HepG2 (cell line): ENCODE data around the gene TSHZ2. TPM values are rescaled to one million over a fixed set of nuclear protein-coding genes. Genes with fewer than 3 reads are reported as not detected.

ENCODE experiments used
- ATF6 ChIP-seq: sonication (generic); formaldehyde crosslinking; conservative IDR thresholded peaks from 2 replicates; pipeline ENCODE4 v1.4.0; 2020; ENCODE audit warnings: missing genetic modification reagents
- ATRX ChIP-seq: sonication (generic); formaldehyde crosslinking; IDR thresholded peaks from 2 replicates; pipeline ENCODE4 v1.4.0; 2020; ENCODE audit warnings: missing genetic modification reagents, borderline replicate concordance
- CSRNP1 ChIP-seq: sonication (generic); formaldehyde crosslinking; IDR thresholded peaks from 2 replicates; pipeline ENCODE4 v1.8.1; 2023; ENCODE audit warnings: mild to moderate bottlenecking, missing genetic modification reagents
- GATAD2A ChIP-seq: IDR thresholded peaks from 2 replicates; pipeline ENCODE4 v1.6.1; 2016
- HMGXB3 ChIP-seq: sonication (generic); formaldehyde crosslinking; IDR thresholded peaks from 2 replicates; pipeline ENCODE4 v1.4.0; 2020; ENCODE audit warnings: missing genetic modification reagents, borderline replicate concordance
- HMGXB4 ChIP-seq, 2 experiments: sonication (generic) in 1 of 2; formaldehyde crosslinking in 1 of 2; IDR thresholded peaks; 2 replicates each; pipeline versions ENCODE4 v1.4.0 to v1.6.1; 2018 to 2020; ENCODE audit warnings: missing genetic modification reagents in 2 of 2, borderline replicate concordance in 1 of 2, low read depth in 1 of 2, mild to moderate bottlenecking in 1 of 2, missing biosample characterization in 1 of 2
- JUNB ChIP-seq: sonication (generic); formaldehyde crosslinking; IDR thresholded peaks from 2 replicates; pipeline ENCODE4 v1.8.0; 2022; ENCODE audit warnings: missing genetic modification reagents, mild to moderate bottlenecking, borderline replicate concordance
- NAIF1 ChIP-seq: sonication (generic); formaldehyde crosslinking; IDR thresholded peaks from 2 replicates; pipeline ENCODE4 v1.5.0; 2020; ENCODE audit warnings: mild to moderate bottlenecking, missing genetic modification reagents, borderline replicate concordance
- POGZ ChIP-seq: sonication (generic); formaldehyde crosslinking; IDR thresholded peaks from 2 replicates; pipeline ENCODE4 v1.4.0; 2020; ENCODE audit warnings: mild to moderate bottlenecking, missing genetic modification reagents
- POLR2G ChIP-seq: fragments of 200-400 bp; formaldehyde crosslinking; IDR thresholded peaks from 2 replicates; pipeline ENCODE4 v1.6.1; 2018; ENCODE audit warnings: mild to moderate bottlenecking, low read depth, low read length, moderate library complexity
- PRPF4 ChIP-seq: fragments of 200-400 bp; formaldehyde crosslinking; IDR thresholded peaks from 2 replicates; pipeline ENCODE4 v1.6.1; 2016; ENCODE audit warnings: low read length, low read depth; ENCODE audit not compliant: poor library complexity, severe bottlenecking
- SAP130 ChIP-seq: IDR thresholded peaks from 2 replicates; pipeline ENCODE4 v1.6.1; 2016; ENCODE audit warnings: low read depth
- SMC3 ChIP-seq: IDR thresholded peaks from 2 replicates; pipeline ENCODE4 v1.6.1; 2011; ENCODE audit warnings: low read length, improper control_type of control experiment
- YEATS2 ChIP-seq: sonication (generic); formaldehyde crosslinking; IDR thresholded peaks from 2 replicates; pipeline ENCODE4 v1.4.0; 2020; ENCODE audit warnings: missing genetic modification reagents, borderline replicate concordance
- ZFP82 ChIP-seq: sonication (generic); formaldehyde crosslinking; IDR thresholded peaks from 2 replicates; pipeline ENCODE4 v1.5.1; 2020; ENCODE audit warnings: mild to moderate bottlenecking, missing genetic modification reagents, borderline replicate concordance
- ZNF501 ChIP-seq: sonication (generic); formaldehyde crosslinking; IDR thresholded peaks from 2 replicates; pipeline ENCODE4 v1.5.1; 2020; ENCODE audit warnings: mild to moderate bottlenecking, moderate library complexity, missing genetic modification reagents
- ZNF577 ChIP-seq: sonication (generic); formaldehyde crosslinking; IDR thresholded peaks from 2 replicates; pipeline ENCODE4 v1.4.0; 2020; ENCODE audit warnings: mild to moderate bottlenecking, low read depth, missing genetic modification reagents, borderline replicate concordance
- ZNF7 ChIP-seq: IDR thresholded peaks from 2 replicates; pipeline ENCODE4 v1.6.1; 2016; ENCODE audit warnings: missing biosample characterization, missing genetic modification reagents
- ZNF768 ChIP-seq: sonication (generic); formaldehyde crosslinking; IDR thresholded peaks from 2 replicates; pipeline ENCODE4 v1.4.0; 2020; ENCODE audit warnings: missing genetic modification reagents
- polyA plus RNA-seq, 8 experiments: library from polyadenylated mRNA; depleted of rRNA in 3 of 8; stranded (reverse) in 7 of 8; unstranded in 1 of 8; fragments of >200 nt; fragmentation: Illumina TruSeq in 4 of 8; extraction: Trizol in 4 of 8; gene quantifications; 2 replicates each; pipeline versions ENCODE4 v1.2.1 to v1.2.3, GENCODE V29; 2011 to 2016; ENCODE audit warnings: low read depth in 4 of 8, missing spikeins in 1 of 8, mixed read lengths in 1 of 8; ENCODE audit not compliant: insufficient read depth in 1 of 8
- total RNA-seq, 5 experiments: library from RNA; depleted of rRNA; stranded (reverse); fragments of >200 nt; fragmentation: Illumina TruSeq; extraction: Trizol; gene quantifications; 2 replicates each; pipeline ENCODE4 v1.2.3, GENCODE V29; 2016; ENCODE audit warnings: low read depth in 1 of 5

The TSHZ2 gene
- total and polyA plus RNA-seq, 2 of the 13 experiments (the other 11 are each of a cell fraction or from before 2014, with no cell fraction given) = 0.01 TPM; not detected in 1

GRCh38 chr20:52937591-52938100 lies 34.5 kb upstream of the TSHZ2 start (continued):
- TF ChIP-seq POGZ (CRISPR knock-in tag) (0 out of 2 replicates have a peak, but pooled peaks have one; percentile 31), YEATS2 (CRISPR knock-in tag) (peak; percentile 58; the same call in 1 of the 2 replicates), ZNF768 (no peak), ZNF7 (CRISPR knock-in tag) (0 out of 2 replicates have a peak, but pooled peaks have one; percentile 34), JUNB (CRISPR knock-in tag) (0 out of 2 replicates have a peak, but pooled peaks have one; percentile 8), ZFP82 (CRISPR knock-in tag) (no peak), SAP130 (CRISPR knock-in tag) (0 out of 2 replicates have a peak, but pooled peaks have one; percentile 29), ZNF577 (CRISPR knock-in tag) (no peak), ATF6 (no peak), SMC3 (peak; percentile 78; the same call in 1 of the 2 replicates), HMGXB3 (CRISPR knock-in tag) (peak; percentile 99), GATAD2A (CRISPR knock-in tag) (peak; percentile 38; the same call in 1 of the 2 replicates), NAIF1 (CRISPR knock-in tag) (no peak), ZNF501 (peak; percentile 53; the same call in 1 of the 2 replicates), CSRNP1 (CRISPR knock-in tag) (no peak), HMGXB4 (CRISPR knock-in tag; IDR thresholded peaks at IDR 0.05; ENCODE audit: borderline replicate concordance in 1 of 2, low read depth in 1 of 2) (0 out of 4 replicates have a peak, but pooled peaks of 1 of the 2 experiments have one; percentile 45), POLR2G (no peak), ATRX (CRISPR knock-in tag) (no peak), PRPF4 (no peak)
